Tibial nerve (tissue), 4 donors: Measurements from ENCODE around the gene LRBA.

Source experiments
- CTCF ChIP-seq, 5 experiments: fragments of 200-600 bp in 3 of 5; fragments of 450-650 bp in 2 of 5; sonication (generic) in 3 of 5; IDR thresholded peaks; one replicate each; pipeline ENCODE4 v1.5.1; 2016 to 2019; ENCODE audit warnings: antibody characterized with exemption in 5 of 5, mild to moderate bottlenecking in 3 of 5, moderate library complexity in 2 of 5
- EP300 ChIP-seq, 2 donors: sonication (generic); formaldehyde crosslinking; IDR thresholded peaks; one replicate each; pipeline ENCODE4 v1.6.1; 2017; ENCODE audit warnings: antibody characterized with exemption in 2 of 2, mild to moderate bottlenecking in 1 of 2
- POLR2A ChIP-seq, 2 donors: fragments of 450-650 bp; IDR thresholded peaks; one replicate each; pipeline ENCODE4 v1.6.1; 2017; ENCODE audit warnings: antibody characterized with exemption in 2 of 2, mild to moderate bottlenecking in 2 of 2, moderate library complexity in 2 of 2

- TF ChIP-seq CTCF (IDR thresholded peaks at IDR 0.05) (no peak), POLR2A (IDR thresholded peaks at IDR 0.05) (no peak), EP300 (IDR thresholded peaks at IDR 0.05) (no peak)
Observed at GRCh38 chr4:150814873-150815272, 200.2 kb downstream of the LRBA start.
